Erythroblast (primary cell): ENCODE results near the gene ZNF688.
"Not testable (repeated sequence)": the region's sequence is repeated elsewhere in the genome, so short reads cannot be mapped to it uniquely, and the experiment has no call there.

Source experiments
- DNase-seq, 2 experiments: peaks; one replicate each; lab custom pipeline; 2025; lab: John Stamatoyannopoulos, UW
- GATA1 ChIP-seq: IDR thresholded peaks from 2 replicates; pipeline ENCODE4 v1.6.1; 2011; ENCODE audit warnings: low read depth, mild to moderate bottlenecking, control low read depth, low read length, moderate library complexity
- POLR2A ChIP-seq: IDR thresholded peaks from 2 replicates; pipeline ENCODE4 v1.6.1; 2011; ENCODE audit warnings: mild to moderate bottlenecking, low read length

ZNF688 gene

GRCh38 chr16:30557957-30558788, 13.3 kb downstream of the ZNF688 start, which contains the start of gene ZNF764:
ZNF764 (minus strand) TSS chr16:30558374; CDS start chr16:30558182, 192 bp downstream.
- TF ChIP-seq GATA1: no peak
- TF ChIP-seq POLR2A: peak; percentile 58
- DNase-seq: peak; percentile 98 to 99

GRCh38 chr16:30557707-30557956, 13.9 kb downstream of the ZNF688 start:
- TF ChIP-seq GATA1: no peak
- TF ChIP-seq POLR2A: no peak
- no peak for DNase-seq

- no peak for TF ChIP-seq POLR2A
- no peak for TF ChIP-seq GATA1
These were observed 15.4 kb downstream of the ZNF688 start for GRCh38 chr16:30556125-30556473.

GRCh38 chr16:30555315-30556124, 16.0 kb downstream of the ZNF688 start:
- TF ChIP-seq POLR2A: no peak
- no peak for TF ChIP-seq GATA1
- DNase-seq: no peak

More at GRCh38 chr16:30556125-30556473, 15.4 kb downstream of the ZNF688 start:
- DNase-seq: no peak

GRCh38 chr16:30554557-30555314, 16.8 kb downstream of the ZNF688 start:
- TF ChIP-seq POLR2A (no peak), GATA1 (no peak)
- no peak for DNase-seq

GRCh38 chr16:30553393-30553899, 18.1 kb downstream of the ZNF688 start:
- DNase-seq: no peak
- TF ChIP-seq GATA1 (no peak), POLR2A (no peak)

GRCh38 chr16:30552956-30553355, 18.6 kb downstream of the ZNF688 start:
- TF ChIP-seq POLR2A (peak; percentile 19), GATA1 (no peak)

GRCh38 chr16:30551781-30552180, 19.7 kb downstream of the ZNF688 start:
- no peak for DNase-seq
- TF ChIP-seq GATA1 (no peak), POLR2A (no peak)

More at GRCh38 chr16:30552956-30553355, 18.6 kb downstream of the ZNF688 start:
- DNase-seq: no peak

- DNase-seq: peak in 1 of 2 experiments; percentile 76
- TF ChIP-seq POLR2A (no peak), GATA1 (no peak)
These were observed 22.9 kb downstream of the ZNF688 start for GRCh38 chr16:30548416-30549253.

GRCh38 chr16:30546115-30546514, 25.4 kb downstream of the ZNF688 start:
- TF ChIP-seq GATA1 (no peak), POLR2A (no peak)
- no peak for DNase-seq

GRCh38 chr16:30543067-30543466, 28.4 kb downstream of the ZNF688 start:
- TF ChIP-seq POLR2A (no peak), GATA1 (no peak)

GRCh38 chr16:30541502-30542329, 29.8 kb downstream of the ZNF688 start:
- TF ChIP-seq POLR2A (no peak), GATA1 (no peak)
- peak in 1 of 2 experiments; percentile 46 for DNase-seq

More at GRCh38 chr16:30543067-30543466, 28.4 kb downstream of the ZNF688 start:
- no peak for DNase-seq

- not testable (repeated sequence) for DNase-seq
These were observed 30.5 kb downstream of the ZNF688 start for GRCh38 chr16:30540916-30541464.

- DNase-seq: not testable (repeated sequence)
These were observed 31.5 kb downstream of the ZNF688 start for GRCh38 chr16:30539986-30540526.
